HG02943 (cell line): ENCODE results near the gene FCGR2B.
"Not testable (repeated sequence)": the region's sequence is repeated elsewhere in the genome, so short reads cannot be mapped to it uniquely, and the experiment has no call there.

ENCODE experiments used
- ATAC-seq: cut with Tn5 transposase; IDR thresholded peaks from one replicate; pipeline ENCODE4 v1.9.1; 2021; ENCODE audit warnings: mild to moderate bottlenecking, low read depth, moderate library complexity; ENCODE audit not compliant: unreplicated experiment

The FCGR2B gene

DNA sequence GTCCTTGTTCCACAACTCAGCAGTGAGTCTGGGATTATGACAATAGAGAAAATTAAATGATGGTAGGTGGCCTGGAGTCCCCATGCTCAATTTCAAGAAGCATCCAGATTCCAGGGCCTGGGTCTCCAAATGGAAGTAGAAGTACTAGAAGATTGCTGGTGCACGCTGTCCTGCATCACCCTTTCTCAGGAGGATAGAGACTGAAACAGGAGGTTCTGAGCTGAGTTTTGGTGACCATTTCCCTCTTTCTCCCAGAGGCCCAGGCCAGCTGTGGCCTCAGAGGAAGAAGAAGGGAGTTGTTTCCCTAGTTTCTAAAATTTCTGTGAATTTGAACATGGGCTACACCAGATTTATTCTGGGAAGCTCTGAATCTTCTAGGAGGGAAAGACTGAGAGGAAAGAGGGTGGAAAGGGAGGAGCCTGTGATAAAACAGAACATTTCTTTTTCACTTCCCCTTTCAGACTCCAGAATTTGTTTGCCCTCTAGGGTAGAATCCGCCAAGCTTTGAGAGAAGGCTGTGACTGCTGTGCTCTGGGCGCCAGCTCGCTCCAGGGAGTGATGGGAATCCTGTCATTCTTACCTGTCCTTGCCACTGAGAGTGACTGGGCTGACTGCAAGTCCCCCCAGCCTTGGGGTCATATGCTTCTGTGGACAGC, at the start of gene FCGR2B:
FCGR2B (plus strand) TSS at position 460 of the 656 bp plus-strand sequence; CDS start at position 559, 99 bp downstream.
- ATAC-seq: not testable (repeated sequence)

DNA sequence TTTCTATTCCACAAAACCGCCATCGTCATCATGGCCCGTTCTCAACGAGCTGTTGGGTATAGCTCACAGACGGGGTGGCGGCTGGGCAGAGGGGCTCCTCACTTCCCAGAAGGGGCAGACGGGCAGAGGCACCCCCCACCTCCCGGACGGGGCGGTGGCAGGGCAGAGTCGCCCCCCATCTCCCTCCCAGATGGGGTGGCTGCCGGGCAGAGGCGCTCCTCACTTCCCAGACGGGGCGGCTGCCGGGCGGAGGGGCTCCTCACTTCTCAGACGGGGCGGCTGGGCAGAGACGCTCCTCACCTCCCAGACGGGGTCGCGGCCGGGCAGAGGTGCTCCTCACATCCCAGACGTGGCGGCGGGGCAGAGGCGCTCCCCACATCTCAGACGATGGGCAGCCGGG, 46.5 kb upstream of the FCGR2B start:
- not testable (repeated sequence) for ATAC-seq

DNA sequence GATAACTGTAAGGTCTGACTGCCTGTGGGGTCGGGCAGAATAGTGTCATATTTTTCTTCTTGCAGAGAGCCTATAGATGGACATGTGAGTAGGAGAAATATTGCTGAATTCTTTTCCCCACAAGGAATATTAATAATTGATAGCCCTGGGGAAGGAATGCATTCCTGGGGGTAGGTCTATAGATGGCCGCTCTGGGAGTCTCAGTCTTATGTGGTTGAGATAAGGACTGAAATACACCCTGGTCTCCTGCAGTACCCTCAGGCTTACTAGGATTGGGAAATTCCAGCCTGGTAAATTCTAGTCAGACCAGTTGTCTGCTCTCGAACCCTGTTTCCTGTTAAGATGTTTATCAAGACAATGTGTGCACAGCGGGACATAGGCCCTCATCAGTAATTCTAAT, 44.4 kb upstream of the FCGR2B start:
- ATAC-seq: not testable (repeated sequence)

DNA sequence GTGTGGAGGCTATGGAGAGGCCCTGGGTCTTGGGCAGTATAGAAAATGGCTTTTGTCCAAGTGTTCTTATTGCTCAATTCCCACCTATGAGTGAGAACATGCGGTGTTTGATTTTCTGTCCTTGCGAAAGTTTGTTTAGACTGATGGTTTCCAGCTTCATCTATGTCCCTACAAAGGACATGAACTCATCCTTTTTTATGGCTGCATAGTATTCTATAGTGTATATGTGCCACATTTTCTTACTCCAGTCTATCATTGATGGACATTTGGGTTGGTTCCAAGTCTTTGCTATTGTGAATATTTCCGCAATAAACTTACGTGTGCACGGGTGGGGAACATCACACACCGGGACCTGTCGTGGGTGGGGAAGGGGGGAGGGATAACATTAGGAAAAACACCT, 42.5 kb upstream of the FCGR2B start:
- not testable (repeated sequence) for ATAC-seq

DNA sequence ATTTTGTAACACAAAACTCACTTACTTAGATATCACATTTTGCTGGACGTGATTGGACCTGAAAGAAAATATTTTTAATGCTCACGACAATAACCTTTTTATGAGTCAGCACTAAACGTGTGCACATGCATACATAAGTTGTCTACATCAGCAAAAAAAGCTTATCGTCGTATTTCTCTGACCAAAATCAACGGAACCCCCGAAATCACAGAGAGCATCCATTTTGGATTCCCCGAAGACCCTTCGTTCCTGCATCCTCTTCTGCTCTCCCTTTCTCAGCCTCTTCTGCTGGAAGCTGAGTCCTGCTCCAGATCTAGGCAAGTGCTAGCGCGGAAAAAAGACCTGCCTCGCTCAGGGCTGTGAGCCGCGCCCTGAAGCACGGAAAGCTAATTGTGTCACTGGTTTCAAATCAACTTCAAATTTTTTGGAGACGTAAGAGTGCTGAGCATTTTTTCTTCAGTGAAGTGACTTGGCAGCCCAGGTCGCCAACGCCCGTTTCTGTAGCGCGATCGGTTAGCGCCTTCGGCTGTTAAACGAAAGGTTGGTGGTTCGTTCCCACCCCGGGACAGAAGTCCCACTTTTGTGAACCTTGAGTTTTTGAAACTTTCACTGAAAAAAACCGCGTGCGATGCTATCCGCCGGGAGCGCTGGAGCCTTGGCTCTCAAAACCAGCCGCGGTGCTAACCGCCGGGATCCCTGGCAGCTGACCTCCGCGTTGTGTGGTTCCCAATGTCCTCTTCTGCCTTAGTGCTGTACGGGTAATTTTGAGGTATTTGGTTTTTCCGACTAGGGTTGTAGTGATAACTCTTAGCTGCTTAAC, 41.6 kb upstream of the FCGR2B start:
- not testable (repeated sequence) for ATAC-seq

DNA sequence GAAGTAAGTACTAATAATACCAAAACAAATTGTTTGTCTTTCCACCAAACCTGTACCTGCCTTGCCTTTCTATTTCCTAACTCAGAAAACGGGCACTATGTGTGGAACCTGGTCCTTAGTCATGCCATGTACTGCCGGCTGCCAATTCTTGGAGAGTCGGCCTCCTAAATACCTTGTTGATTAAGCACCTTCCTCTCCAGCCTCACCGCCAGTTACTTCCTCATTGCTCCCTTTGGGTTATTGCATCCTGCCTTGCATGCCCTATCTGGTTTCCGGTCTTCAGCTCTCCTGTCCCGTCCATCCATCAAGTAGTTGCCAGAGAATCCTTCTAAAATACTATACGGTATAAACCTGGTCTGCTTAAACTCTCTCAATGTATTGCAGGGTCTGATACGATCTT, 40.9 kb upstream of the FCGR2B start:
- not testable (repeated sequence) for ATAC-seq

DNA sequence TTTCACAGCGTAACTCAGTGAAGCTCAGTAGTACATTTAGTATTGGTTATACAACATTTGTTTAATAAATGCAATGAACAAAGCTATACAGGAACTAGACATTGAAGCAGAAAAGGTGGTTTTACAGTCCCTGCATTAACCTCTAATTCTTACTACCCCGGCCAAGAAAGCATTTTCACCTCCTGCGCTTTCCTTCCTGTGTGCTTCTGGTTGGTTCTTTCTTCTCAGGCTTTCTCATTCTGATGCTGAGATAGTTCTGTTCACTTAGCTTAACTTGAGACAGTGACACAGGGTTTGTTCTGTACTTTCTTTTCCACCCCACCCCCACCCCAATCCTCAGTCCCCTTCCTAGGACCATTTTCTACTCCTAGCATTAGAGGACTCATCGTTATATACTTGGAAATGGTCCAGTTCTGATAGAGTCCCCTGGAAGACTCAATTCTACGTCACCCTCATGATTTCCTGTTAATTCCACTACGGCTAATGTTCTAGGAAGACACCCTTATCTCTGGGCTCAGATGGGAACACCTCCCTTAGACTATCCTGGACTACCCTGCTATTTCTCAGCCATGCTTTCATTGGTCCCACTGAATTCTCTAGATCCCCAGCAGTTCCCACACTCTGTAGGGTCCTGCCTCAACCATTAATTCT, 39.4 kb upstream of the FCGR2B start:
- not testable (repeated sequence) for ATAC-seq

DNA sequence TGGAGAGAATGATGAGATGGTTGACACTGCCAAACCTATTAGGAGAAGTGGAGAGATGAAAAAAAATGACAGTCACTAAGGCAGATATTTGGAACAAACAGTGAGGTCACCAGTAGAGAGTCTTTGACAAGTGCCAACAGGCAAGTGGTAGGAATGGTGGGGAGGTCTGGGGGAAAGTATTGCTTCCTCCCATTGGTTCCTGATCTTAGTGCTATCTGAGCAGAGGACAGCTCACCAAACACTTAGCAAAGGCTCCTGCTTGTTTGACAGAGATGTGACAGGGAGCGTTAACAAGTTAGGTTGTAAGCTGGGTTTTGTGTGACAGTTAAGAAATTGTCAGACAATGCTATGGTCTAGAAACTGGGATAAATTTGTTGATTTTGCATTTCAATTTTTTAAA, 38.3 kb upstream of the FCGR2B start:
- not testable (repeated sequence) for ATAC-seq

DNA sequence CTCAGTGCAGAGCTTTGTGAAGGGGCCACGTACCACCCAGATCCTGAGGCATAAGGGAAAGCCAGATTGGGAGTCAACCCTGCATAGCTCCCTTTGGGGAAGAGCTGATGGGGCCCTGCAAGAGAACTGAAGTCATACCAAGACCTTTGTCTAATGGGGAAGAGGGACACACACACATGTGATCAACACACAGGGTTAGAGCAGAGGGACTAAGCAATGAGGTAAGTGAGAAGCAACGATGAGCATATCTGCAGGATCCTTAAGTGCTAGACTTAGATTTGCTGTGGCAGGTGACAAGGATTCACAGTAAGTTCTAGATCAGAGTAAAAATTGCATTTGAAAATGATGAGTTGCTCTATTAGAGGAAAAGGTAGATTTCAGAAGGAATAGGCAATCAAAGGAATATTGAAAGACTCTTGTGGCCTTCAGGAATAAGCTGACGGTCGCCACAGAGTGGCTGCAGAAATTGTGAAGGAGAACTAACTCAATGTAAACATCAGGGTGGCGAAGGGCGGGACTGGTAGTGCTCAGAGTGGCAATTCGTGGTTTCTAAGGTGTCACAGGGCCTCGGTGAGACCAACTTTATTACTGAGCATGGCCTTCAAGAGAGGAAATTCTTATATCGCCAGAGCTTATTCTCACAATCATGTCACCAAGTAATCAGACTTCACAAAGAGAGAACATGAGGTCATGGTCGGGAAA, 36.3 kb upstream of the FCGR2B start:
- not testable (repeated sequence) for ATAC-seq

DNA sequence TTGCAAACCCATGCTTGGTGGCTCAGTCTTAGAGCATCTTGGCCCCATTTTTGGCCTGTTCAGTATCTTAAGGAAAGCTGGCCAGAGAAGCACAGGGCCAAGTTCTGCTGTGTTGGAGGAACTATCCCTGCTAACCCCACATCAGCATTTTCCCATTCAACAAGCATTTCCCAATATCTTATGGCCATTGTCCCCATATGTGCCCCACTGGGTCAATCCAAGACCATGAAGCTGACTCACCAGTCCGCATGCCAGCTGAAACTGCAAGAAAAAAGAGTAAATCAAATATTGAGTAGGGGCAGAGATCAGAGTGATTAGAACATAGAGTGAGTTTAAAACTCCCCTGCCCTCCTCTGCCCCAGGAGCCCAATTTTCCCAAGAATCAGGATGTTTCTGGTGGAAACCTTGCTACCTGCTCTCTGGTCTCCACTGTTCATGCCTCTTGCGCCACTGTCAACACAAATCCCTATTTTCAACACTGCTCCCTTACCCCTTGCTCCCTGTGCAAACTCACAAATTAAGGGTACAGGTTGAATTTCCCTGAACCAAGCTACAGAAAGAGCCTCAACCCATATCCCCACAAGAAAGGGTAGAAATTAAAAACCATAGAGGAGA, 32.7 kb upstream of the FCGR2B start:
- ATAC-seq: not testable (repeated sequence)

DNA sequence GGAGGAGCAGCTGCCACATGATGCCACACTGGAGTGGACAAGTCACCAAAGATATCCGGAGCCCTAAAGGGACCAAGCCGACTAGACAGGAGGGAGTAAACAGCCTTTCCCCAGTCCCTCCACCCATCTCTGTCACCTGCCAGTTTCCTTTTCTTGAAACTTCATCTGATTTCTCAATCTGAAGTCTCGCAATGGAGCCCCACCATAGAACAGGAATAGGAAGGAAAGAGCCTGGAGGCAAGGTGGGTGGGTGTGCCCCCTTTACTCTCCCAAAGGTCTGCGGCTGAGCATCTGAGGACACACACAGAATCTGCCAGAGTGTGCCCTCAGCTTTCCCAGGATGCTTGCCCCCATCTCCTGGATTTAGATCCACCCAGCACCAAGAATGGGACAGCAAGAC, 31.9 kb upstream of the FCGR2B start, which contains the start of gene FCGR3B:
FCGR3B (minus strand) TSS at position 101 of the 400 bp plus-strand sequence; CDS start at position 19, 82 bp downstream.
- no peak for ATAC-seq

DNA sequence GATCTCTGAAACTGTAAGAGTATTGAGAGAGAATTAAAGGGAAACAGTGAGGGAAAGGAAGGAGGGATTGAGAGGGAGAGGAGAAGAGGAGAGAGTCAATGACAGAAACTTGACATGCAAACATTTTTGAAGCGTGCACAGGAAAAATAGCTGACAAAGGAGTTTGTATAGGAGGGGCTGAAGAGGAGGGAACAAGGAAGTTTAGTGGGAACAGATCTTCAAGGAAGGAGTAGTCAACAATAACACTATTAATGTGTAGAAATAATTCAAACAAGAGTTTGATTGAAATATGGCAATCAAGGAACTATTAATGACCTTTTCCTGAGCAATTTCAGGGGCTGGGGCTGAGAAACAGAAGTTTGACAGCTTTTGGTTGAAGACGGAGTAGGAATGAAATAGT, 27.9 kb upstream of the FCGR2B start:
- not testable (repeated sequence) for ATAC-seq

DNA sequence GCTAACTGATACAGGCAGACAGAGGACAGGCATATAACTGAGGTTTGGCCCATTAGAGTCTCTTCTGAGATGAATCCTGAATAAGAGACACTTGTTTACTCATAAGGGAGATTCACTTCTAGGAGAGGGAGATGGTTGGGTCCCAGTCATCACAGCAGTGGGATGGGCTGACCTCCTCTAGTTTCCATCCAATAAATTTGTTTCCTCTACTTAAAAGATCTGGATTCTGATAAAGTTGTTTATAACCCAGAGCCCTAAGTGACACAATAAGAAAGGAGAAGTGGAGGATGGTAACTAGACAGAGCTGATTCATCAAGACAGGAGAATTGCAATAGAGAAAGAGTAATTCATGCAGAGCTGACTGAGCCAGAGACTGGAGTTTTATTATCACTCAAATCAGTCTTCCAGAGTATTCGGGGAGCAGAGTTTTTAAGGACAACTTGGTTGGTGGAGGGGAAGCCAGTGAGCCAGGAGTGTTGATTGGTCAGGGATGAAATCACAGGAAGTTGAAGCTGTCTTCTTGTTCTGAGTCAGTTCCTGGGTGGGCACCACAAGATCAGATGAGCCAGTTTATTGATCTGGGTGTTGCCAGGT, 26.7 kb upstream of the FCGR2B start:
- not testable (repeated sequence) for ATAC-seq

DNA sequence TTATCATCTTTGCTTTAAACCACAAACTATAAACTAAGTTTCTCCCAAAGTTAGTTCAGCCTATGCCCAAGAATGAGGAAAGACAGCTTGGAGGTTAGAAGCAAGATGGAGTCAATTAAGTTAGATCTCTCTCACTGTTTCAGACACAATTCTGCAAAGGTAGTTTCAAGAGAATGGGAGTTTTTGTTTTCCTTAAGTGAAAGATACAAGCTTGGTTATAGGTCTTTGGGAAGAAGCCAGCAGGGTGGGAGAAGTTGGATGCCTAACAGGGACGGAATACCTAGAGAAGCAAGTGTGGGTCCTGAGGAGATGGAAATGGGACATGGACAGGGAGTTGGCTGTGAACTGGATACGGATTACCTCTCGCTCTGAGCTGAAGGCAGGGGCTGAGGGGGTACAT, 26.0 kb upstream of the FCGR2B start:
- not testable (repeated sequence) for ATAC-seq

DNA sequence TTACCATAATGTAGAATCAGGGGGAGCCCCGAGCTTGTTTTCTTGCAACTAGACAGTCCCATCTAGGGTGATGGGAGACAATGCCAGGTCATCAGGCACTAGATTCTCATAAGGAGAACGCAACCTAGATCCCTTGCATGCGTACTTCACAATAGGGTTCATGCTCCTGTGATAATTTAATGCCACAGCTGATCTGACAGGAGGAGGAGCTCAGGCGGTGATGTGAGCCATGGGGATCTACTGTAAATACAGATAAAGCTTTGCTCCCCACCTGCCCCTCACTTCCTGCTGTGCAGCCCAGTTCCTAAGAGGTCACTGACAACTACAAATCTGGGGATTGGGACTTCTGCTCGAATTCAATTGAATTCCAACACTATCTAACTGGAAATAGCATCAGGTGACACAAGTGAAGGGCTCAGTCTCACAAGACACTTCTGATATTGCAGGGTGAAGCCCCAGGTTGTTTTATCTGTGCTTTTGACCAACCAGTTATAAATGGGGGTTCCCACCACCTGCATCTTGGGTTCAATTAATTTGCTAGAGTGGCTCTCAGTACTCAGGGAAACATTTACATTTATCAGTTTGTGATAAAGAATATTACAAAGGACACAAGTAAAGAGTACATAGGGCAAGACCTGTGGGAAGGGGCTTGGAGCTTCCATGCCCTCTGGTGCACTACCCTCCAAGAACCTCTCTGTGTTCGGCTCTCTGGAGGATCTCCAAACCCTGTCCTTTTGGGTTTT, 24.5 kb upstream of the FCGR2B start:
- ATAC-seq: not testable (repeated sequence)

DNA sequence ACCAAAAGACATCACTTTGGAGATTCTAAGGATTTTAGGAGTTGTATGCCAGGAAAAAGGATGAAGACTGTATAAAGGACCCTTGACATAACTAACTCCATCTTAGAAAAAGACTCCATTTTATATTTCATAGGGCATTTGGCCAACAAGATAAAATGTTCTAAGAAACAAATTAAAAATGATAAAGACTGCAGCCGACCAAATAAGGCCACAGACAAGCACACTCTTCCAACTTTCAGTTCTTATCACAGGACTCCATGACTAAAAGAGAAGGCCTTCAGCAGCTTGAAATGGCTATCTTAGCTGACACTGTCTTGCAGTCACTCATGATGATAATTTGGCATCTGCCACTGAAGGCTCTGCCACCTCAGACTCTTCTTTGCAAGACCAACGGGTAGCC, 23.7 kb upstream of the FCGR2B start:
- ATAC-seq: not testable (repeated sequence)

DNA sequence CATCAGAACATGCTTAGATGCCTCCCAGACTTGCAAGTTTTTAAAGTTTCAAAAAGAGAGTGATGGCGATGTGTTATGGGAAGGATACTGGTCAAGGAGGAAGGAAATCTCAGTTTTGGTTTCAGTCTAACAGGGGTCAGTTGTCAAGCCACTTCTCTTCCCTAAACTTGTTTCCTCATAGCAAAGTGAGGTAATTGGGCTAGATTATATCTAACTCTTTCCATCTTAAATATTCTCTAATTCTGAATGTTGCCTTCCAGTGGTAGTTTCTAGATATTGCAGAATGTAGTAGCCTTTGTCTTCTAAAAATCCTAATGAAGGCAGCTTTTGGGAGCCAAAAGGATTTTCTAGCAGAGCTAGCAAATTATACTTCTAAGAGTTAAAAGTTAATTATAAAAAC, 20.2 kb upstream of the FCGR2B start:
- not testable (repeated sequence) for ATAC-seq

DNA sequence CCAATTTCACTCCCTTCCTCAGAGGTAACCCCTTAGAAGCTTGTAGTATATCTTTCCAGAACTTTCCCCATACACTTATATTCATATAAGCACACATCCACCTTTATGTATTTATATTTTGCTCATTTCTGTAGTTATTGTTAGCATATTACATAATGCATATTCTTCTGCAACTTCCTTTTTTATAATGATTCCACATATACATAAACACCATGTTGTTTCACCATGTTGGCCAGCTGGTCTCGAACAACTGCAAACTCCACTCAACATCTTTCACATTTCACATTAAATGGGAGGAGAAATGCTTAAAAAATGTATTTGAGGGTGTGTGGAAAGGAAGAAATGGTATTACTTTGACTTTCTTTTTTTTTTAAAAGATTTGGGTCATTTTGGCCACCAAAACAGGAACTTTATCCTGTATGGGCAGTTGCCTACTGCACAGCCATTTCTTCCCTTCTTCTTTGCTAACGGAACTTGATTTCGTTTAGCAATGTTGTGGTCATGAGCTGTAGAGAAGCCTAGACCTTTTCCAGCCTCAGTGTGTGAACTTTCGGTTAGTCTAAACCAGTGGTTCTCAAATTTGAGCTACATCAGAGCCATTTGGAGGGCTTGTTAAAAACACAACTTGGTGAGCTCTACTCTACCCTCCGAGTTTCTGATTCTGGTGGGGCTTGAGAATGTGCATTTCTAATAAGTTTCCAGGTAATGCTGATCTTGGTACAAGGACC, 19.3 kb upstream of the FCGR2B start:
- ATAC-seq: not testable (repeated sequence)
